DMS79 (cell line): ENCODE measurements around the gene PIPOX.
A peak's percentile ranks its signal among the peaks of the same experiment; 100 is the strongest.

ENCODE experiments used
- DNase-seq: peaks from one replicate; lab custom pipeline; 2025; lab: John Stamatoyannopoulos, UW

PIPOX gene

GRCh38 chr17:29042679-29043538 lies at the start of gene PIPOX:
Gene PIPOX, plus strand, starts transcription at chr17:29043141. Its CDS starts 85 bp downstream, at chr17:29043226.
- peak; percentile 97 for DNase-seq

- DNase-seq, result no peak
These were observed 49.1 kb upstream of the PIPOX start for GRCh38 chr17:28993645-28994426.

- DNase-seq, result no peak
These were observed 46.3 kb upstream of the PIPOX start for GRCh38 chr17:28996554-28997096.

- peak; percentile 85 for DNase-seq
These were observed 45.1 kb upstream of the PIPOX start for GRCh38 chr17:28997806-28998205.

- no peak for DNase-seq
These were observed 43.7 kb upstream of the PIPOX start for GRCh38 chr17:28999206-28999605.

- no peak for DNase-seq
These were observed 42.0 kb upstream of the PIPOX start for GRCh38 chr17:29000973-29001372.

- DNase-seq, result no peak
These were observed 40.1 kb upstream of the PIPOX start for GRCh38 chr17:29002811-29003210.

GRCh38 chr17:29003289-29003688 lies 39.7 kb upstream of the PIPOX start:
- no peak for DNase-seq

- no peak for DNase-seq
These were observed 38.8 kb upstream of the PIPOX start for GRCh38 chr17:29004081-29004692.

GRCh38 chr17:29005936-29006511 lies 36.9 kb upstream of the PIPOX start, which contains the start of gene SEZ6:
Gene SEZ6, minus strand, starts transcription at chr17:29006033. Its CDS starts 164 bp downstream, at chr17:29005869.
- peak; percentile 47 for DNase-seq

- peak; percentile 30 for DNase-seq
These were observed 35.5 kb upstream of the PIPOX start for GRCh38 chr17:29007456-29007855.

GRCh38 chr17:29007860-29008455 lies 35.0 kb upstream of the PIPOX start:
- DNase-seq, result no peak

GRCh38 chr17:29008591-29008990 lies 34.4 kb upstream of the PIPOX start:
- no peak for DNase-seq

GRCh38 chr17:29010129-29010528 lies 32.8 kb upstream of the PIPOX start:
- DNase-seq, result no peak

- no peak for DNase-seq
These were observed 32.4 kb upstream of the PIPOX start for GRCh38 chr17:29010586-29010985.

- no peak for DNase-seq
These were observed 30.4 kb upstream of the PIPOX start for GRCh38 chr17:29012535-29012934.

- DNase-seq, result no peak
These were observed 28.2 kb upstream of the PIPOX start for GRCh38 chr17:29014716-29015115.

- DNase-seq, result no peak
These were observed 26.4 kb upstream of the PIPOX start for GRCh38 chr17:29016345-29017210.

GRCh38 chr17:29018788-29019474 lies 24.0 kb upstream of the PIPOX start:
- DNase-seq, result no peak
